HG03342 (cell line): ENCODE measurements around the gene CEP85L.

ENCODE experiments used
- ATAC-seq: cut with Tn5 transposase; IDR thresholded peaks from one replicate; pipeline ENCODE4 v1.9.1; 2021; ENCODE audit warnings: mild to moderate bottlenecking, moderate library complexity; ENCODE audit not compliant: unreplicated experiment

The CEP85L gene

GRCh38 chr6:118625833-118626232 lies 25.6 kb downstream of the CEP85L start:
- no peak for ATAC-seq

GRCh38 chr6:118621799-118622470 lies 29.5 kb downstream of the CEP85L start:
- ATAC-seq = no peak

GRCh38 chr6:118620202-118620601 lies 31.2 kb downstream of the CEP85L start:
- ATAC-seq = no peak

GRCh38 chr6:118618676-118619377 lies 32.6 kb downstream of the CEP85L start:
- peak; percentile 96 for ATAC-seq

DNA sequence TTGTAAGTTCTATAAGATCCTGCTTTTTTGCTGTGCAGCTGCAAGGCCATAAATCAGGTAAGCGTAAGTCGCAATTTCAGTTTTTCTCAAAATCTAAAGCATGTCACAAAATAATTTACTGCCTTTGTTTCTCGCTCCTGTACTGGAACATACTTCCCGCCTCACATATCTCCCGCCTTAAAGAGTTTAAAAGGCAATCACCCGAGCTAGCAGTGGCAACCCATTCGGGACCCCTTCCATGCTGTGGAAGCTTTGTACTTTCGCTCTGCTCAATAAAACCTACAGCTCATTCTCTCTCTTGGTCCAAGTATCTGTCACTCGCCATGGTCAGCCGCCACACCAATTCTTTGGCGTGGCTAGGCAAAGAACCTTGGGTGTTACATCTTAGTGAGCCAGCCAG lies 34.0 kb downstream of the CEP85L start:
- no peak for ATAC-seq

DNA sequence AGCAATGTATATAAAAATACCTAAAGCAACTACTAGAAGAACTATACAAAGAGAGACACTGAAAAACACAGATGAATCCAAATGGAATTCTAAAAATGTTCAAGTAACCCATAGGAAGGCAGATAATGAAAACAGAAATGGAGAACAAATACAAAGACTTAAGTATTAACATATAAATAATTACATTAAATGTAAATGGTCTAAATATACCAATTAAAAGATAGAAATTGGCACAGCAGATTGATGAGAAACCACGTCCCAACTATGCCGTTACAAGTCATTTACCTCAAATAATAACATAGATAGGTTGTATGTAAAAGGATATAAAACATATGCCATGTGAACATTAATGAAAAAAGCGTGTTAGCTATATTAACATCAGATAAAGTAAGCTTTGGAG lies 40.1 kb downstream of the CEP85L start:
- ATAC-seq = no peak

DNA sequence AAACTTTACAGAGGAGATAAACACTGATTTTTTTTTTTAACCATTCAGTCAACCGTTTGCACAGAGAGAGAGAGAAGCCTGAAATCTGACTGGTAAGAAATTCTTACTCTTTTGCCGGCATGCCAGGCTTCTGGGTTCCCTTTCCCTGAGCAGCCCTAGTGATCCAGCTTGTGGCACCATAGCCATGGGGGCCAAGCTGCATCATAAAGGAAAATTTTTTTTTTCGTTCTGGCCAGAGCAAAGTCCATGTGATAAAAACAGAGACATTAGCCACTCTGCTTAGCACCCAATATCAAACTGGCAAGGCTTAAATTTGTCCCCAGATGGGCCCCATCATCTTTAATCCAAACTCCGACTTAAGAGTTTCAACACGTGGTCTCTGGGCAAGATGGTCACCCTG lies 44.5 kb downstream of the CEP85L start:
- no peak for ATAC-seq

GRCh38 chr6:118606268-118606667 lies 45.1 kb downstream of the CEP85L start:
- ATAC-seq = no peak

- no peak for ATAC-seq
Observed at GRCh38 chr6:118603372-118603771, 48.0 kb downstream of the CEP85L start.

DNA sequence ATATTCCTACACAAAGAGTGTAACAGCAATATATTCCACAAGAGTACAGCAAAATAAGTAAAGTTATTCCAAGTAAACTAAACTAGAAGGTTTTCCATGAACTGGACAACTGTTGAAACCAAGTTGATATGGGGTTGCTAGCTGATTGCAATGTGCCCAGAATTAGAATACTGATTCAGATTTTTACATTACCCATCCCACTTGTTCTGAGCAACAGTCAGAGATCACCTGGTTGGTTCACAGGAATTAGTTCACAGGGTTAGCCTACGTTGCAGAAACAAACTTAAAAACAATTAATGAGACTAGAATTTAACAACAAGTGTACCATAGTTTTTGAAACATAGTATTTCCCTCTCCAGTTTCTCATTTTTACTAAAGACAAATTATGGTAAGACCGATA lies 49.1 kb downstream of the CEP85L start:
- ATAC-seq = no peak

- ATAC-seq = no peak
Observed at GRCh38 chr6:118598324-118598723, 53.1 kb downstream of the CEP85L start.

DNA sequence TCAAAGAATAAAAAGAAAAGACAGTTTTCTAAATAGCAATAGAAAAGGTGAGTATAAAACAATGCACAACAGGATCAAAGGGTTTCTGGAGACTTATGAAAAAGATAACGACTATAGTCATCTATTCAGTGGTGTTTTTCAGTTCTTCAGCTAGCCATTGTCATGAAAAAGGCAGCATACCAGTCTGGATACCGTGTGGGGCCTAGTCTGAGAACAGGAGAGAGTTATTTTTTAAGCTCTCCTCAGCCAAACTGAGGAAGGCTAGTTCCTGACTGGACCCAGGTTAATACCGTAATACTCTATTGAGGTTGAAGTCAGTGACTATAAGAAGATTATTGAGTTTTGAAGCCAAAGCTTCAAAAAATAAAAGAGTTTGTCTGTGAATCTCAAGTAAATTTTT lies 53.8 kb downstream of the CEP85L start:
- no peak for ATAC-seq

DNA sequence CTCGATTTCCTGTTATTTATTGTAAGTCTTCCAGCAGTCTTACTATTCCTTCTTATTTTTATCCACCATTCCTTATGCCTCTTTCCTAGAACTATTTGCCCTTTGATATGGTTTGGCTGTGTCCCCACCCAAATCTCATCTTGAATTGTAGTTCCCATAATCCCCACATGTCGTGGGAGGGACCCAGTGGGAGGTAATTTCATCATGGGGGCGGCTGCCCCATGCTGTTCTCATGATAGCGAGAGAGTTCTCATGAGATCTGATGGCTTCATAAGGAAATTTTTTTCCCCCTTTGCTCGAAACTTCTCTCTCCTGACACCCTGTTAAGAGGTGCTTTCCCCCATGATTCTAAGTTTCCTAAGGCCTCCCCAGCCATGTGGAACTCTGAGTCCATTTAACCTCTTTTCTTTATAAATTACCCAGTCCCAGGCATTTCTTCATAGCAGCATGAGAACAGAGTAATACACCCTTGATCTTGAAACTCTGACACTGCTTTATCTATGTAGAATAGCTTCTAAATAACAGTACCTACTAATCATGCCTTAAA lies 54.5 kb downstream of the CEP85L start:
- ATAC-seq = no peak

- ATAC-seq = no peak
Observed at GRCh38 chr6:118594877-118595276, 56.5 kb downstream of the CEP85L start.

- ATAC-seq = no peak
Observed at GRCh38 chr6:118591897-118592296, 59.5 kb downstream of the CEP85L start.

DNA sequence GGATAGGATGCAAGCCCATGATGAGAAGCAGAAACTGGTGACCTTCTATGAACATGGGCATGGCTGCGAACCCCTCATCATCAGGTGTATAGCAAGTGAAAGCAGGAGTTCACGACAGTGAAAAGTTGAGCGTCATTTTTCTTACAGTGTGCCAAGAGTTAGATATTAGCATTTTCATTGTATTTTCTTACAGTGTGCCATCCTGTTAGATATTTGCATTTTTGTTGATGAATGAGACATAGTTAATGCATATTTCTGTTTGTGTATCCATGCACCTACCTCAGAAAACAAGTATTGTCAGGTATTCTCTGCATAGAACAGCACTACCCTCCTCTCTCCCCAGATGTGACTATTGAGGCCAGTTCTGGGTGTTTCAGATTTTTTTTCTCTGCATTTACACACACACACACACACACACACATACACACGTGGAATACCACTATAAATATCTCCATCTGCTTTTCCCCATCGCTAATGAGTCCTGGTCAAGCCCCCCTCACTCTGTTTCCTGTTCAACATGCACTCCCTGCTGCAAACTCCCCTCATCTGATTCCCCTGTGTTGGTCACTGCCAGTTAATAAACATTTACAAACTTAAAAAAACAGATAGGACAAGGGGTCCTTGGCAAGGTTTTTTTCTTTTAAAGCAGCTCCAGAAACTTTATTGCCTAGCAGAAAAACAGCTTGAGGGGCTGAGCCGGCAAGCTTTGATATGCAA lies 61.6 kb downstream of the CEP85L start:
- no peak for ATAC-seq

DNA sequence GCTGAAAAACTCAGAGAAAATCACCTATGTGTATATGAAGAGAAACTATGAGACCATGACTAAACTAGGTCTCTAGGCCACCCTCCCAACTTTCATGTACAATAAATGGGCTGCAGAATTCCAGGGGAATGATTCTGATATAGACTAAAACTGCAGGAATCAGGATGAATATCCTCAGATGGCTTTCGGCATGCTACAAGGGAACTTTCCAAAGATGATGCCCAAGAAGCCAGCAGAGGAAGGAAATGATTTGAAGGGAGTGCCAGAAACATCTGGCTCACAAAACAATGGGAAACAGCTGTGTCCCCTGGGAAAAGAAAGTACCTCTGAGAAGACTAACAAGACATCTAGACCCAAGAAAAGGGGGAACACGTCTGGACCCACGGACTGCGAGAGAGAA lies 62.2 kb downstream of the CEP85L start:
- no peak for ATAC-seq

GRCh38 chr6:118588626-118589025 lies 62.8 kb downstream of the CEP85L start:
- no peak for ATAC-seq

GRCh38 chr6:118586746-118587485 lies 64.5 kb downstream of the CEP85L start:
- ATAC-seq = no peak

DNA sequence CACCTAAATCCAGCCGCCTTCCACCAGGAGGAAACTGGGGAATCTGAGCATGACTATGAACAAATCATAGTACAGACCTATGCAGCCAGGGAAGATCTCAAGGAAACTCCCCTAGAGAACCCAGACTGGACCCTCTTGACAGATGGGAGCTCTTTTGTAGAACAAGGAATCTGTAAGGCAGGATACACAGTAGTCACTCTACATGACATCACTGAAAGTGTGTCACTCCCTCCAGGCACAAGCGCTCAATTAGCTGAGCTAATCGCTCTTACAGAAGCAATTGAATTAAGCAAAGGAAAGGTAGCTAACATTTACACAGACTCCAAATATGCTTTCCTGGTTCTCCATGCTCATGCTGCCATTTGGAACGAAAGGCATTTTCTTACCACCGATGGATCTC lies 66.5 kb downstream of the CEP85L start:
- ATAC-seq = no peak

DNA sequence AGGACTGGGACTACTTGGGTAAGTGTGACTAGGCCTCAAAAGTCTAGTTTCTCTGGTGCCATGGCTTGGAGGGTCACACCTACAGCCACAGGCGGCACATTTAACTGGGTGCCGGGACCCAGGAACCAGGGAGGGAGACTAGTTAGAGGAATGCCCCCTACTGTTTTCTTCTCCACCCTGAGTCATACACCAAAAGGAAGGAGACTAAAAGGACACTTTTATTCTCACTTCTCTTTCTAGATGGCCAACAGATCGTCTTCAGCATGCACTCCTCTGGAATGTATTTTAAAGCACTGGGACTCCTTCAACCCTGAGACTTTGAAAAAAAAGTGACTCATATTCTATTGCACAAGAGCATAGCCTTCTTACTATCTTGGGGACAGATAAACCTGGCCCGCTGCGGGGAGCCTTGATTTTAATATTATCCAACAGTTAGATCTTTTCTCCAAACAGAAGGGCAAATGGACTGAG lies 69.9 kb downstream of the CEP85L start:
- ATAC-seq = no peak
